ENCODE measurements around the gene TMEM63C.

DNA sequence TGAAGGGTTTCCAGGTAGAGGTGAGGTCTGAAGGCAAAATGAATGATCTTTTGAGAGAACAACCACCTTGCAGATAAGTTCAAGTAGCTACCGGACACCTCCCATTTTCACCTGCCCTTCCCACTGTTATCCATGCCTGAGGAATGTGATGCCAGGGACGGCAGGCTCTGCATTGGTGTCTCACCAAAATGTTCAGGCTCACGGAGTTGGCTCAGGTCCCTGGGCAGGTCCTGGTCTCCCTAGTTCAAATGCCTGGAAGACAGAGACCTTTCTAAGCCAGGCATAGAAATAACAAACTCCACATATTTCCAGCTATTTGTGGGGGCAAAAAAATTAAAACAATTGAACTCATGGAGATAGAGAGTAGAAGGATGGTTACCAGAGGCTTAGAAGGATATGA, 36.0 kb downstream of the TMEM63C start:
- TF ChIP-seq, protein P1, sequence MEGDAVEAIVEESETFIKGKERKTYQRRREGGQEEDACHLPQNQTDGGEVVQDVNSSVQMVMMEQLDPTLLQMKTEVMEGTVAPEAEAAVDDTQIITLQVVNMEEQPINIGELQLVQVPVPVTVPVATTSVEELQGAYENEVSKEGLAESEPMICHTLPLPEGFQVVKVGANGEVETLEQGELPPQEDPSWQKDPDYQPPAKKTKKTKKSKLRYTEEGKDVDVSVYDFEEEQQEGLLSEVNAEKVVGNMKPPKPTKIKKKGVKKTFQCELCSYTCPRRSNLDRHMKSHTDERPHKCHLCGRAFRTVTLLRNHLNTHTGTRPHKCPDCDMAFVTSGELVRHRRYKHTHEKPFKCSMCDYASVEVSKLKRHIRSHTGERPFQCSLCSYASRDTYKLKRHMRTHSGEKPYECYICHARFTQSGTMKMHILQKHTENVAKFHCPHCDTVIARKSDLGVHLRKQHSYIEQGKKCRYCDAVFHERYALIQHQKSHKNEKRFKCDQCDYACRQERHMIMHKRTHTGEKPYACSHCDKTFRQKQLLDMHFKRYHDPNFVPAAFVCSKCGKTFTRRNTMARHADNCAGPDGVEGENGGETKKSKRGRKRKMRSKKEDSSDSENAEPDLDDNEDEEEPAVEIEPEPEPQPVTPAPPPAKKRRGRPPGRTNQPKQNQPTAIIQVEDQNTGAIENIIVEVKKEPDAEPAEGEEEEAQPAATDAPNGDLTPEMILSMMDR (optimal IDR thresholded peaks at IDR 0.05 in 1 of 3, IDR thresholded peaks at IDR 0.05 in 1 of 3, conservative IDR thresholded peaks at IDR 0.05 in 1 of 3; ENCODE audit: extremely low read depth in 1 of 3, insufficient read depth in 2 of 3, low read length in 3 of 3), result no peak
- TF ChIP-seq EZH2 (IDR thresholded peaks at IDR 0.05; ENCODE audit: low read length), result no peak
